ENCODE results near the gene KCTD16. TPM values are rescaled to one million over a fixed set of nuclear protein-coding genes. Genes with fewer than 3 reads are reported as not detected.

The KCTD16 gene
- total RNA-seq, 2 experiments from 2014 or later: 0.19 to 0.32 TPM

DNA sequence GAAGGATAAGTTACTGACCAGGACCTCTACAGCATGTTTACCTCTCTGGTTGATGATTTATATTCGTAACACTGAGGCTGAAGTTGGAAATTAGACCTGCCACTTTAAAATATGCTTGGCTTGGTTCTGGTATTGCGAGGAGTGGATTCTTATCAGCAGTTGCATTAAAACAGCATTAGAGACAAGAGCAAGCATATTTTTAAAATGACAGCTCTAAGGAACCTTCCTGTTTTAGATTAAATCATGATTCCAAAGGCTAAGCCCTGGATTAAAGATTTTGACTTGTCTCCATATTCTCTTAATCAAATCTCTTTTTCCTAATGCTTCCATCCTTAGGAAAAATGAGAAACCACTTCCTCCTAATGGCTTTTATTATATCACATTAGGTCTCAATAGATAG, 277.8 kb downstream of the KCTD16 start:
- Histone ChIP-seq H3K9me3 (ENCODE audit: low read length) (no peaks in the 10 kb centered on the region), H3K27ac (ENCODE audit: low read depth, low read length, poor library complexity, severe bottlenecking) (no peak overlapping the region), H3K36me3 (ENCODE audit: insufficient read depth, low read length) (no peaks in the 10 kb centered on the region), H4K20me1 (ENCODE audit: insufficient read depth, low read length) (no peaks in the 10 kb centered on the region), H3K79me2 (ENCODE audit: insufficient read depth, low read depth, low read length) (no peaks in the 10 kb centered on the region), H2AFZ (ENCODE audit: low read length) (no peak overlapping the region), H3K9me2 (ENCODE audit: insufficient read depth, low read length) (no peaks in the 10 kb centered on the region), H3K4me3 (ENCODE audit: low read depth, low read length, poor library complexity, severe bottlenecking) (no peak overlapping the region), H3K4me2 (ENCODE audit: low read length) (no peak overlapping the region), H3K4me1 (ENCODE audit: insufficient read depth, low read length, poor library complexity, severe bottlenecking) (no peaks in the 10 kb centered on the region)
- CTCF ChIA-PET (ENCODE audit: unreplicated experiment): no interaction called here
- intact Hi-C loops (cut with micrococcal nuclease; ENCODE audit: unreplicated experiment): no loop called here
- no TSS peak for BruUV-seq (replicated peaks)
- POLR2A ChIA-PET: no interaction called here
- TF ChIP-seq CTCF (conservative IDR thresholded peaks at IDR 0.05; ENCODE audit: low read length) (no peak), EZH2phosphoT487 (IDR thresholded peaks at IDR 0.05; ENCODE audit: borderline replicate concordance, low read depth, low read length) (no peak)
- no peak for DNase-seq (ENCODE audit: low spot score)

DNA sequence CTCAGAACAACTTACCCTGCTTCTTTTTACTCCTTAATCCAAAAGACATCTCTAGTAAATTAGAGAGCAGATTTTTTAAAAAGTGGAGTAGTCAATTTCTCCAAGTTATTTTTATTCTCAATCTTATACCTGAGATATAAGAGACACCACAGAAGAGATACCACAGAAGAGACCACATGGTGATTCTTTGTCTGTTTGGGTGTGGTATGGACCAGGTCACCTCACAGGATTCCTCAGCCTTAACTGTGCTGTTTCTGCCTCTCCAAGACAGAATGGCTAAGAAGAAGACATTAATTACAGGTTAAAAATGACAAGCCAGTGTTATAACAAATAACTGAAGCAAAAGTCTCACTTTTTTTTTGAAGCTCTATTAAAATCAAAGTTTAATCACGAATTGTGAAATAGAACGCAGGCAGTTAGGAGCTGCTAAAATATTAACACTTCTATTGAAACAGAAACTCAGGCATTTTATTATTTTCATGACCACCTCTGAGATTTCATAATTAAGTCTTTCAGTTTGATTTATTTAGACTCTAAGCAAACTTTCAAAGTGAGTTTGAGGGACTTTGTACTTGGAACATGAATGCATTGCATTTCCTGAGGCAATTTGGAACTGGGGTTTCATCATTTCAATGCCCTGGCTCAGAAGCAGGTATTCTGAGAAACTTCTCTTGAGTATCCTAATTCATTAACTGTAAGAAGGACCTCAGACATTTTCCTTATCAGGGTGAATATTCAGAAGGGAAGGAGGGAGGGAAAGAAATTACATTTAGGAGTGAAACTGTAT, 280.7 kb downstream of the KCTD16 start:
- DNase-seq (ENCODE audit: low spot score): no peak
- Histone ChIP-seq H3K9me2 (ENCODE audit: insufficient read depth, low read length) (no peaks in the 10 kb centered on the region), H3K4me3 (ENCODE audit: low read depth, low read length, poor library complexity, severe bottlenecking) (no peak overlapping the region), H2AFZ (ENCODE audit: low read length) (no peak overlapping the region), H4K20me1 (ENCODE audit: insufficient read depth, low read length) (no peaks in the 10 kb centered on the region), H3K27ac (ENCODE audit: low read depth, low read length, poor library complexity, severe bottlenecking) (no peak overlapping the region), H3K4me2 (ENCODE audit: low read length) (no peak overlapping the region), H3K4me1 (ENCODE audit: insufficient read depth, low read length, poor library complexity, severe bottlenecking) (no peaks in the 10 kb centered on the region), H3K79me2 (ENCODE audit: insufficient read depth, low read depth, low read length) (no peaks in the 10 kb centered on the region), H3K9me3 (ENCODE audit: low read length) (no peaks in the 10 kb centered on the region), H3K36me3 (ENCODE audit: insufficient read depth, low read length) (no peaks in the 10 kb centered on the region)
- BruUV-seq (replicated peaks): no TSS peak
- CTCF ChIA-PET (ENCODE audit: unreplicated experiment): no interaction called here
- TF ChIP-seq EZH2phosphoT487 (IDR thresholded peaks at IDR 0.05; ENCODE audit: borderline replicate concordance, low read depth, low read length) (no peak), CTCF (conservative IDR thresholded peaks at IDR 0.05; ENCODE audit: low read length) (no peak)
- intact Hi-C loops (cut with micrococcal nuclease; ENCODE audit: unreplicated experiment): no loop called here
- POLR2A ChIA-PET: interaction anchor here (0.6 kb wide), 1 partner anchor 1291 kb away, joined by 3 read pairs; no protein-coding TSS in a partner anchor

GRCh38 chr5:144453753-144454152, 283.1 kb downstream of the KCTD16 start:
- no peak overlapping the region for H3K4me2 ChIP-seq (ENCODE audit: low read length)
- H3K4me1 ChIP-seq (ENCODE audit: insufficient read depth, low read length, poor library complexity, severe bottlenecking): no peaks in the 10 kb centered on the region
- no peak overlapping the region for H3K27ac ChIP-seq (ENCODE audit: low read depth, low read length, poor library complexity, severe bottlenecking)
- TF ChIP-seq EZH2phosphoT487 (IDR thresholded peaks at IDR 0.05; ENCODE audit: borderline replicate concordance, low read depth, low read length) (no peak), CTCF (conservative IDR thresholded peaks at IDR 0.05; ENCODE audit: low read length) (no peak)
- intact Hi-C loops (cut with micrococcal nuclease; ENCODE audit: unreplicated experiment): no loop called here
- ChIA-PET POLR2A (no interaction called here), CTCF (ENCODE audit: unreplicated experiment) (no interaction called here)
- no peaks in the 10 kb centered on the region for H3K79me2 ChIP-seq (ENCODE audit: insufficient read depth, low read depth, low read length)
- DNase-seq (ENCODE audit: low spot score): no peak
- no peak overlapping the region for H3K4me3 ChIP-seq (ENCODE audit: low read depth, low read length, poor library complexity, severe bottlenecking)
- H4K20me1 ChIP-seq (ENCODE audit: insufficient read depth, low read length): no peaks in the 10 kb centered on the region
- H3K9me3 ChIP-seq (ENCODE audit: low read length): no peaks in the 10 kb centered on the region
- H3K9me2 ChIP-seq (ENCODE audit: insufficient read depth, low read length): no peaks in the 10 kb centered on the region
- BruUV-seq (replicated peaks): no TSS peak
- no peak overlapping the region for H2AFZ ChIP-seq (ENCODE audit: low read length)
- no peaks in the 10 kb centered on the region for H3K36me3 ChIP-seq (ENCODE audit: insufficient read depth, low read length)

Data from OCI-LY7 (cell line).